ENCODE results near the gene RBM19.

The RBM19 gene

GRCh38 chr12:113838896-113839295 is 127.2 kb downstream of the RBM19 start:
- DNase-seq (ENCODE audit: low read depth in 2 of 2): no peak
- H3K4me3 ChIP-seq (replicated peaks in 1 of 2; ENCODE audit: low read depth in 2 of 2, low read length in 2 of 2): no peak overlapping the region
- TF ChIP-seq CTCF (IDR thresholded peaks at IDR 0.05; ENCODE audit: low read depth, low read length): no peak

DNA sequence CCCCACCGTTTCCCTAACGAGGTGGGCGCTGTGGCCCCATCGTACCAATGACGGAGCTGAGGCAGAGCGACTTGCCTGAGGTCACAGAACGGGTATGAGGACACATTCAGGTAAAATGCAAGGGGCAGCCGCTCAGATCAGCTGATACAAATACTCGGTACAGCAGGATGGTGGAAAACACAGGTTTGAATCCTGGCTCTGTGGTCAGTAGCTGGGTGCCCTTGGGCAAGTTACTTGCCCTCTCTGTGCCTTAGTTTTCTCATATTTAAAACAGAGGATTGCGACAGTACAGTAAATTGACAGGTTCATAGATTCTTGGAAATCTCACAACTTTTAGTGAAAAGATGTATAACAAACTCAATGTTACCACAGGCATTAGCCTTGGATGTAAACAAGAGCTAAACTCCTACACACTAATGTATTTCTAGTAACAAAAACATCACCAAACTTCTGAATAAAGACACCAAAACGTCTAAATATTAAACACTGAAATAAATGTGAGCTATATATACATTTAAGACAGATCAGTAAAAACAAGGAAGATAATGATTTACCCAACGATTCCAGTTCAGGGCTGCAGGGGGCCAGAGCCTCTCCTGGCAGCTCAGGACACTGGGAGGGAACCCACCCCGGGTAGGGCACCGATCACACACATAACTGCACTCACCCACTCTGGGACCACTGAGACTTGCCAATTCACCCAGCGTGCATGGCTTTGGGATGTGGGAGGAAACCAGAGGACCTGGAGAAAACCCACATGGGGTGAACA is 128.4 kb downstream of the RBM19 start:
- no peak for DNase-seq (ENCODE audit: low read depth in 2 of 2)
- no peak overlapping the region for H3K4me3 ChIP-seq (replicated peaks in 1 of 2; ENCODE audit: low read depth in 2 of 2, low read length in 2 of 2)
- peak; percentile 27 for TF ChIP-seq CTCF (IDR thresholded peaks at IDR 0.05; ENCODE audit: low read depth, low read length)

DNA sequence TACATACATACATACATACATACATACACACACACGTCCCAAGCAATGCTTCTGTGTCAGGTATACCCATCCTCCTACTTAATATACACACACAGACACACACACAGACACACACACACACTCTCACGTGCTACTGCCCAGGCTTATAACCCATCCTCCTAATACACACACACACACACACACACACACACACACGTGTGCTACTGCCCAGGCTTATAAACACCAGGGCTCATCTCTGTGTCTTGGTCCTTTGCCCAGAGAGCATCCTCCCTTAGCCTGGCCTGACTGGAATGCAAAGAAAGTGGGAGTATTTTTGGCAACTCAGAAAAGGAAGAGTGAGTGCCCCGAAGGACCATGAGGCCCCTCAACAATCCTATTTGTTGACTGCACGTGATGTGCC is 129.0 kb downstream of the RBM19 start:
- no peak for TF ChIP-seq CTCF (IDR thresholded peaks at IDR 0.05; ENCODE audit: low read depth, low read length)
- no peak overlapping the region for H3K4me3 ChIP-seq (replicated peaks in 1 of 2; ENCODE audit: low read depth in 2 of 2, low read length in 2 of 2)
- DNase-seq (ENCODE audit: low read depth in 2 of 2): peak; percentile 7 to 56

GRCh38 chr12:113835896-113836295 is 130.2 kb downstream of the RBM19 start:
- DNase-seq (ENCODE audit: low read depth in 2 of 2): no peak
- TF ChIP-seq CTCF (IDR thresholded peaks at IDR 0.05; ENCODE audit: low read depth, low read length): no peak
- H3K4me3 ChIP-seq (replicated peaks in 1 of 2; ENCODE audit: low read depth in 2 of 2, low read length in 2 of 2): no peak overlapping the region

- H3K4me3 ChIP-seq (replicated peaks in 1 of 2; ENCODE audit: low read depth in 2 of 2, low read length in 2 of 2): no peak overlapping the region
- DNase-seq (ENCODE audit: low read depth in 2 of 2): no peak
- TF ChIP-seq CTCF (IDR thresholded peaks at IDR 0.05; ENCODE audit: low read depth, low read length): no peak
Measured at GRCh38 chr12:113835433-113835832, 130.7 kb downstream of the RBM19 start.

- TF ChIP-seq CTCF (IDR thresholded peaks at IDR 0.05; ENCODE audit: low read depth, low read length): no peak
- H3K4me3 ChIP-seq (replicated peaks in 1 of 2; ENCODE audit: low read depth in 2 of 2, low read length in 2 of 2): no peak overlapping the region
- DNase-seq (ENCODE audit: low read depth in 2 of 2): no peak
Measured at GRCh38 chr12:113833422-113833821, 132.7 kb downstream of the RBM19 start.

DNA sequence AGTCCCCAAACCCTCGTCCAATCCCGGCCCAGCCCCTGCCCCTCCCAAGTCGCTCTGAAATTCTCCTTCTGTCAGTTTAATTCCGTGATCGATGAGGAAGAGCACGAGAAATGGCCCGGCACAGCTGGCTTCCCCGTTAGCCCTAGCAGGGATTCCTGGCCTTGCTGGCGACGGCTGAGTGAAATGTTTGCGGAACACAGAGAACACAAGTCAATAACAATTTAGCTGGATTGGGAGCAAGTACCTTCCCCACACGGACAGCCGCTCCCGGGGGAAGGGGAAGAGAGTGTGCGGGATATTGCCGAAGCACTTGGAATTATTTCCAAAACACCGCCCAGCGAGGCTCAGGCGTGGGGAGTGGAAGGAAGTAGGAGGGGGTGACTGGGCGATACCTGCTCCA is 134.6 kb downstream of the RBM19 start:
- DNase-seq (ENCODE audit: low read depth in 2 of 2): no peak
- no peak for TF ChIP-seq CTCF (IDR thresholded peaks at IDR 0.05; ENCODE audit: low read depth, low read length)
- no peak overlapping the region for H3K4me3 ChIP-seq (replicated peaks in 1 of 2; ENCODE audit: low read depth in 2 of 2, low read length in 2 of 2)
